Measurements from ENCODE around the gene AKR1A1. TPM values are rescaled to one million over a fixed set of nuclear protein-coding genes. Genes with fewer than 3 reads are reported as not detected.

Gene AKR1A1
- total RNA-seq, 6 experiments from 2014 or later, result 105 to 125 (median 119) TPM

DNA sequence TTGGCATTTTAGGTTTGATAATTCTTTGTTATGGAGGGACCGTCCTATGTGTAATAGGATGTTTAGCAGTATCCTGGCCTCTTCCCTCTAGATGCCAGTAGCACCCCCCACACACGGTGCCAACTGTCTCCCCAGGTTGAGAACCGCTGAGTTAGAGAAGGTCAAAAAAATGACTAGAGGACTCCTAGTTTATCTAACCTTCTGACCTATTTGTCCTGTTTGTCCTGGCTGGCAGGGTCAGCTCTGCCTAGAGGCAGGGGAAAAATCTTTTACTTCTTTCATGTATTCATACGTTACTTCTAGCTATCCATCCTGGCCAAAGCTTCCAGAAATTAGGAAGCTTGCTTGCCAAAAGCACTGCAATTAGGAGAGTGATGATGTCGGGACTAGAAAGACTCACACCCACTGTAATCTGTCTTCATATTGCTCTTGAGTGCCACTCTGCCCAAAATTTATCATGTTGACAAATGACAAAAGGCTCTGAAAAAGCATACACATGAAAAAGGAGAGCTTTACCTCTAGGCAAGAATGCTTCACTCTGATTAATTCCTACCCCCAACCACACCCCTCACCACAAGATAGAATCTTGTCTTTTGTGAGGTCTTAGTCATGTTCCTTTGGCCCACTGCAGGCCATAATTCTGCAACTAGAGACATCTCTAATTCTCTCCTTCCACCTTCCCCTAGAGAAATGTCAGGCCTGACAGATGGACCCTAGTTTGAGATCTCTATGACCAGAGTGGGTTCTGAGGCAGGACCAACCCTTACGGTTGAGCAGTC, 14.4 kb upstream of the AKR1A1 start:
- no peaks in the 10 kb centered on the region for H3K36me3 Mint-ChIP-seq (ENCODE audit: low read depth)
- TF ChIP-seq, protein P1, sequence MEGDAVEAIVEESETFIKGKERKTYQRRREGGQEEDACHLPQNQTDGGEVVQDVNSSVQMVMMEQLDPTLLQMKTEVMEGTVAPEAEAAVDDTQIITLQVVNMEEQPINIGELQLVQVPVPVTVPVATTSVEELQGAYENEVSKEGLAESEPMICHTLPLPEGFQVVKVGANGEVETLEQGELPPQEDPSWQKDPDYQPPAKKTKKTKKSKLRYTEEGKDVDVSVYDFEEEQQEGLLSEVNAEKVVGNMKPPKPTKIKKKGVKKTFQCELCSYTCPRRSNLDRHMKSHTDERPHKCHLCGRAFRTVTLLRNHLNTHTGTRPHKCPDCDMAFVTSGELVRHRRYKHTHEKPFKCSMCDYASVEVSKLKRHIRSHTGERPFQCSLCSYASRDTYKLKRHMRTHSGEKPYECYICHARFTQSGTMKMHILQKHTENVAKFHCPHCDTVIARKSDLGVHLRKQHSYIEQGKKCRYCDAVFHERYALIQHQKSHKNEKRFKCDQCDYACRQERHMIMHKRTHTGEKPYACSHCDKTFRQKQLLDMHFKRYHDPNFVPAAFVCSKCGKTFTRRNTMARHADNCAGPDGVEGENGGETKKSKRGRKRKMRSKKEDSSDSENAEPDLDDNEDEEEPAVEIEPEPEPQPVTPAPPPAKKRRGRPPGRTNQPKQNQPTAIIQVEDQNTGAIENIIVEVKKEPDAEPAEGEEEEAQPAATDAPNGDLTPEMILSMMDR (IDR thresholded peaks at IDR 0.05), result no peak
- no peak overlapping the region for H3K4me3 Mint-ChIP-seq
- H3K27ac Mint-ChIP-seq, result no peak overlapping the region
- H3K27me3 Mint-ChIP-seq (ENCODE audit: insufficient read depth), result peaks cover 6% of the 10 kb centered on the region
- no peaks in the 10 kb centered on the region for H3K4me1 Mint-ChIP-seq (ENCODE audit: low read depth)
- no peak for DNase-seq
- no peaks in the 10 kb centered on the region for H3K9me3 Mint-ChIP-seq

DNA sequence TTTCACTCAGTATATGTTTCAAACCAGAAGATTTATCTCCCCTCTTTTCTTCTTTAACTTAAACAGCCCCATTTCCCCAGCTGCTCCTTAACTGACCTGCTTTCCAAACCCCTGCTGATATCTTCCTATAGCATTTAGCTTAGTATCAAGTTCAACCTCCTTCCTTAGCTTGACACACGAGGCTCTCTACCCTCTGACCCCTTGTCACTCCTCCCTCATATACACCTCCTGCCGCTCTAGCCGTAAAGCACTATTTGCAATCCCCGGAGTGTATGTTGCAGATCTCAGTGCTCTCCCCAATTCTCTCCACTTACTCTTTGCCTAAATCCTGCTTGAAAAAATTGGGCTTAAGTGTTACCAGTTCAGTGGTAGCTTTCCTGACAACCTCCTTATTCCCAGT, 13.7 kb upstream of the AKR1A1 start:
- DNase-seq, result no peak
- H3K27me3 Mint-ChIP-seq (ENCODE audit: insufficient read depth), result peaks cover 6% of the 10 kb centered on the region
- H3K4me3 Mint-ChIP-seq, result no peak overlapping the region
- H3K9me3 Mint-ChIP-seq, result no peaks in the 10 kb centered on the region
- no peaks in the 10 kb centered on the region for H3K4me1 Mint-ChIP-seq (ENCODE audit: low read depth)
- H3K36me3 Mint-ChIP-seq (ENCODE audit: low read depth), result no peaks in the 10 kb centered on the region
- TF ChIP-seq, protein P1 (IDR thresholded peaks at IDR 0.05), result no peak
- no peak overlapping the region for H3K27ac Mint-ChIP-seq

GRCh38 chr1:45541193-45541592, 9.4 kb upstream of the AKR1A1 start:
- DNase-seq, result no peak
- peaks cover 5% of the 10 kb centered on the region for H3K27me3 Mint-ChIP-seq (ENCODE audit: insufficient read depth)
- no peaks in the 10 kb centered on the region for H3K4me1 Mint-ChIP-seq (ENCODE audit: low read depth)

GRCh38 chr1:45542591-45542990, 8.0 kb upstream of the AKR1A1 start:
- TF ChIP-seq, protein P1 (IDR thresholded peaks at IDR 0.05), result no peak
- Mint-ChIP-seq H3K27ac (no peak overlapping the region), H3K9me3 (no peaks in the 10 kb centered on the region), H3K36me3 (ENCODE audit: low read depth) (no peaks in the 10 kb centered on the region), H3K4me3 (no peak overlapping the region), H3K27me3 (ENCODE audit: insufficient read depth) (peaks cover 4% of the 10 kb centered on the region), H3K4me1 (ENCODE audit: low read depth) (no peaks in the 10 kb centered on the region)
- DNase-seq, result no peak

More at GRCh38 chr1:45541193-45541592, 9.4 kb upstream of the AKR1A1 start:
- no peaks in the 10 kb centered on the region for H3K36me3 Mint-ChIP-seq (ENCODE audit: low read depth)
- no peaks in the 10 kb centered on the region for H3K9me3 Mint-ChIP-seq
- TF ChIP-seq, protein P1 (IDR thresholded peaks at IDR 0.05), result no peak
- no peak overlapping the region for H3K4me3 Mint-ChIP-seq
- no peak overlapping the region for H3K27ac Mint-ChIP-seq

DNA sequence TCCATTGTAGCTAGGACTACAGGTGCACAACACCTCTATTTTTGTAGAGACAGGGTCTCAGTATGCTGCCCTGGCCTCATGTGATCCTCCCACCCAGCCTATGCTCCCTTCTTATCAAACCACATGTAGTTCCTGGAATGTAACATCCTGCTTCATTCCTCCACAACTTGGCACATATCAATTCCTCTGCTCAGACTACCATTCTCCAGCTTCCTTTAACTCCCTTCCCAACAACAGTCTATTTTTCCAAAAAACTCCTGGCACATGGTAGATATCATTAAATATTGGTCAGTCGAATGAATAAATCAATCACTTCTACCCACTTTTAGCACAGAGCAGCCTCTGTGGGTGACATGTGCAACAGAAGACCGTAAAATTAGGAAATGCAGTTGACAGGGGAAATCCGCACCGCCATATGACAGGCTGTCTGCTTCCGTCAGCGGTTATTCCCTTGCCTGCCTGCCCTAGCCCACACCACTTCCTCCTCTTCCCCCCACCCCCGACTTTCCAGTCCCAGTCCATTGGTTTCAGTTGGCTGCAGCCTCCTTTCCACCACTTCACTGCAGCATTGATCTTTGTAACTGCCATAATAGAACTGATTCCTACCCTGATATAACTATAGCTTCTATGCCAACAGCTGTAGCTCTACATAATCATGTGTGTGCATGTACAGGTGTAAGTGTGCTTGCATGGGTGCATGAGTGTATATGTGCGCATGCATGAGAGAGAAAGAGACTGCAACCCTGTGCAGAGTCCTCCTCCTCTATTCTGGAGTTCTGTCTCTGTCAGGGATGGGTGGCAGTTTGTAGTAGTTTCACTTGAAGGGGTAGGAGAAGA, 6.8 kb upstream of the AKR1A1 start:
- H3K9me3 Mint-ChIP-seq, result no peaks in the 10 kb centered on the region
- no peak overlapping the region for H3K4me3 Mint-ChIP-seq

More for the DNA sequence above, 6.8 kb upstream of the AKR1A1 start:
- H3K4me1 Mint-ChIP-seq (ENCODE audit: low read depth), result no peaks in the 10 kb centered on the region
- H3K36me3 Mint-ChIP-seq (ENCODE audit: low read depth), result no peaks in the 10 kb centered on the region
- TF ChIP-seq, protein P1 (IDR thresholded peaks at IDR 0.05), result no peak
- no peak overlapping the region for H3K27ac Mint-ChIP-seq
- no peak for DNase-seq
- peaks cover 4% of the 10 kb centered on the region; the same call in 1 of the 2 replicates for H3K27me3 Mint-ChIP-seq (ENCODE audit: insufficient read depth)

All from HFFc6 (cell line).